Left lung (tissue), 10 donors: Measurements from ENCODE around the gene TFB1M. TPM values are rescaled to one million over a fixed set of nuclear protein-coding genes. Genes with fewer than 3 reads are reported as not detected.
A peak's percentile ranks its signal among the peaks of the same experiment; 100 is the strongest.

ENCODE experiments used
- ATAC-seq: fragments of 200-7000 bp; cut with Tn5 transposase; one replicate; pipeline ENCODE4 v1.9.1; 2020; ENCODE audit warnings: moderate library complexity
- DNase-seq, 4 donors: peaks; one replicate each; pipeline ENCODE4 v3.0.0-alpha.2; 2013 to 2020
- H3K27ac ChIP-seq, 2 donors: fragments of 200-600 bp; sonication (generic) in 1 of 2; one replicate each; pipeline versions ENCODE4 v1.5.0 to v1.8.0; 2020 to 2021
- H3K27me3 ChIP-seq, 2 donors: fragments of 200-600 bp; sonication (generic) in 1 of 2; one replicate each; pipeline versions ENCODE4 v1.5.0 to v1.8.0; 2020 to 2021
- H3K36me3 ChIP-seq, 2 donors: fragments of 200-600 bp; sonication (generic) in 1 of 2; one replicate each; pipeline versions ENCODE4 v1.5.0 to v1.8.0; 2020 to 2021
- H3K4me1 ChIP-seq, 2 donors: fragments of 200-600 bp; one replicate each; pipeline ENCODE4 v1.8.0; 2021
- H3K4me3 ChIP-seq, 2 donors: fragments of 200-600 bp; sonication (generic) in 1 of 2; one replicate each; pipeline versions ENCODE4 v1.5.0 to v1.8.0; 2020 to 2021; ENCODE audit warnings: mild to moderate bottlenecking in 1 of 2
- H3K9me3 ChIP-seq, 2 donors: fragments of 200-600 bp; sonication (generic) in 1 of 2; one replicate each; pipeline versions ENCODE4 v1.5.0 to v1.8.0; 2020 to 2021
- CTCF ChIP-seq, 2 donors: fragments of 200-600 bp; sonication (generic) in 1 of 2; IDR thresholded peaks; one replicate each; pipeline versions ENCODE4 v1.5.0 to v1.8.0; 2021; ENCODE audit warnings: antibody characterized with exemption in 2 of 2
- intact Hi-C, 2 donors: fragments of 100-400 bp; cut with DNase I; formaldehyde crosslinking; loops; one replicate each; pipeline versions ENCODE4 v1.11.2 to v1.14.2; 2022
- polyA plus RNA-seq, 6 donors: library from polyadenylated mRNA; unstranded; fragments of 120-200 nt; gene quantifications; one replicate each; pipeline ENCODE4 v1.2.1, GENCODE V29; 2013; ENCODE audit not compliant: insufficient read length in 6 of 6
- total RNA-seq, 2 donors: library from RNA; stranded (reverse); fragmentation: NEBNext Ultra II Directional; extraction: Animal tissue kit (Norgen Biotek cat#: 25700); gene quantifications; one replicate each; pipeline ENCODE4 v1.2.1, GENCODE V29; 2021
- donor health status: DM: no; HTN: yes; CAD: no.
- donor health status: DM: no; HTN: no; CAD: no.

Gene TFB1M
- total and polyA plus RNA-seq, 8 donors = 20.6 to 29.4 (median 24.0) TPM

GRCh38 chr6:155329460-155330132, 15.3 kb upstream of the TFB1M start:
- ATAC-seq = no peak
- DNase-seq = no peak
- no peaks in the 10 kb centered on the region for H3K27me3 ChIP-seq
- H3K4me3 ChIP-seq = no peak overlapping the region
- no peaks in the 10 kb centered on the region for H3K36me3 ChIP-seq
- H3K27ac ChIP-seq = no peak overlapping the region
- H3K9me3 ChIP-seq = no peaks in the 10 kb centered on the region
- TF ChIP-seq CTCF (IDR thresholded peaks at IDR 0.05) = no peak
- peaks cover 0 to 3% of the 10 kb centered on the region in 2 donors for H3K4me1 ChIP-seq
- intact Hi-C loops = loop anchor here in 1 of 2 donors (5.0 kb wide), 1 partner anchor 203 kb away; no protein-coding TSS in a partner anchor

GRCh38 chr6:155328539-155329459, 14.5 kb upstream of the TFB1M start:
- Histone ChIP-seq H3K27ac (no peak overlapping the region), H3K4me3 (no peak overlapping the region), H3K9me3 (no peaks in the 10 kb centered on the region), H3K27me3 (no peaks in the 10 kb centered on the region), H3K4me1 (peaks cover 0 to 3% of the 10 kb centered on the region in 2 donors), H3K36me3 (no peaks in the 10 kb centered on the region)
- ATAC-seq (peak; percentile 58), DNase-seq (peak in 2 of 4 donors; percentile 40 to 69)
- intact Hi-C loops = loop anchor here in 1 of 2 donors (5.0 kb wide), 1 partner anchor 204 kb away; no protein-coding TSS in a partner anchor
- TF ChIP-seq CTCF (IDR thresholded peaks at IDR 0.05) = no peak

GRCh38 chr6:155328074-155328538, 13.8 kb upstream of the TFB1M start:
- intact Hi-C loops = loop anchor here in 1 of 2 donors (5.0 kb wide), 1 partner anchor 204 kb away; no protein-coding TSS in a partner anchor
- DNase-seq (no peak), ATAC-seq (no peak)
- no peak overlapping the region for H3K4me3 ChIP-seq
- H3K9me3 ChIP-seq = no peaks in the 10 kb centered on the region
- no peak for TF ChIP-seq CTCF (IDR thresholded peaks at IDR 0.05)
- peaks cover 0 to 3% of the 10 kb centered on the region in 2 donors for H3K4me1 ChIP-seq
- no peaks in the 10 kb centered on the region for H3K36me3 ChIP-seq
- H3K27me3 ChIP-seq = no peaks in the 10 kb centered on the region
- no peak overlapping the region for H3K27ac ChIP-seq

GRCh38 chr6:155327326-155328073, 13.2 kb upstream of the TFB1M start:
- Histone ChIP-seq H3K36me3 (no peaks in the 10 kb centered on the region), H3K27ac (no peak overlapping the region), H3K9me3 (no peaks in the 10 kb centered on the region), H3K4me1 (peaks cover 0 to 3% of the 10 kb centered on the region in 2 donors), H3K27me3 (no peaks in the 10 kb centered on the region), H3K4me3 (no peak overlapping the region)
- intact Hi-C loops = loop anchor here in 1 of 2 donors (5.0 kb wide), 1 partner anchor 205 kb away; no protein-coding TSS in a partner anchor
- DNase-seq = peak in 2 of 4 donors; percentile 77 to 88
- TF ChIP-seq CTCF (IDR thresholded peaks at IDR 0.05) = peak; percentile 73 to 80
- peak; percentile 91 for ATAC-seq
